ENCODE measurements around the gene ABI2. TPM values are rescaled to one million over a fixed set of nuclear protein-coding genes. Genes with fewer than 3 reads are reported as not detected.
"Not testable (repeated sequence)": the region's sequence is repeated elsewhere in the genome, so short reads cannot be mapped to it uniquely, and the experiment has no call there.

The ABI2 gene
- total RNA-seq, 4 donors from 2014 or later = 6.2 to 17.0 (median 12.9) TPM

- Histone ChIP-seq H3K36me3 (peaks cover 0 to 17% of the 10 kb centered on the region in 2 donors), H3K4me3 (no peak overlapping the region), H3K9me3 (peaks cover 0 to 5% (median 0%) of the 10 kb centered on the region in 3 donors), H3K27ac (no peak overlapping the region), H3K27me3 (no peaks in the 10 kb centered on the region), H3K4me1 (peaks cover 0 to under 1% of the 10 kb centered on the region in 2 donors)
- in situ Hi-C loops (cut with MboI; ENCODE audit: low sequenced_read_pairs in 4 of 4) = no loop called here
- ATAC-seq = no peak
- no peak for TF ChIP-seq POLR2A (IDR thresholded peaks at IDR 0.05)
- TF ChIP-seq CTCF (IDR thresholded peaks at IDR 0.05 in 4 of 5, conservative IDR thresholded peaks at IDR 0.05 in 1 of 5) = no peak
- intact Hi-C loops (cut with DNase I; ENCODE audit: low total_unique reads) = no loop called here
- DNase-seq = no peak
These were observed 90.1 kb downstream of the ABI2 start for GRCh38 chr2:203418271-203418670.

- intact Hi-C loops (cut with DNase I; ENCODE audit: low total_unique reads) (no loop called here), in situ Hi-C loops (cut with MboI; ENCODE audit: low sequenced_read_pairs in 4 of 4) (no loop called here)
- DNase-seq = no peak
- no peaks in the 10 kb centered on the region for H3K9me3 ChIP-seq
- H3K4me3 ChIP-seq = no peak overlapping the region
- ATAC-seq = no peak
- no peaks in the 10 kb centered on the region for H3K36me3 ChIP-seq
- no peaks in the 10 kb centered on the region for H3K4me1 ChIP-seq
- TF ChIP-seq POLR2A (IDR thresholded peaks at IDR 0.05) = no peak
- no peak for TF ChIP-seq CTCF (IDR thresholded peaks at IDR 0.05 in 4 of 5, conservative IDR thresholded peaks at IDR 0.05 in 1 of 5)
- H3K27ac ChIP-seq = no peak overlapping the region
- no peaks in the 10 kb centered on the region for H3K27me3 ChIP-seq
These were observed 98.9 kb downstream of the ABI2 start for GRCh38 chr2:203427061-203427460.

- H3K36me3 ChIP-seq; H3K9me3 ChIP-seq; H3K27me3 ChIP-seq; H3K4me1 ChIP-seq; in situ Hi-C loops (cut with MboI; ENCODE audit: low sequenced_read_pairs in 4 of 4); H3K4me3 ChIP-seq; intact Hi-C loops (cut with DNase I; ENCODE audit: low total_unique reads); ATAC-seq; H3K27ac ChIP-seq; DNase-seq: not testable (repeated sequence)
These were observed 101.4 kb downstream of the ABI2 start for GRCh38 chr2:203429643-203430042.

GRCh38 chr2:203431391-203432185 is 103.4 kb downstream of the ABI2 start:
- Histone ChIP-seq H3K4me1 (no peaks in the 10 kb centered on the region), H3K27me3 (no peaks in the 10 kb centered on the region), H3K4me3 (no peak overlapping the region), H3K9me3 (no peaks in the 10 kb centered on the region), H3K27ac (no peak overlapping the region), H3K36me3 (no peaks in the 10 kb centered on the region)
- TF ChIP-seq POLR2A (IDR thresholded peaks at IDR 0.05) (no peak), CTCF (IDR thresholded peaks at IDR 0.05 in 4 of 5, conservative IDR thresholded peaks at IDR 0.05 in 1 of 5) (no peak)
- in situ Hi-C loops (cut with MboI; ENCODE audit: low sequenced_read_pairs in 4 of 4) (no loop called here), intact Hi-C loops (cut with DNase I; ENCODE audit: low total_unique reads) (no loop called here)
- no peak for DNase-seq
- no peak for ATAC-seq

- Histone ChIP-seq H3K27me3 (no peaks in the 10 kb centered on the region), H3K4me3 (no peak overlapping the region), H3K9me3 (no peaks in the 10 kb centered on the region), H3K36me3 (no peaks in the 10 kb centered on the region), H3K27ac (no peak overlapping the region), H3K4me1 (no peaks in the 10 kb centered on the region)
- intact Hi-C loops (cut with DNase I; ENCODE audit: low total_unique reads) = no loop called here
- no peak for TF ChIP-seq CTCF (IDR thresholded peaks at IDR 0.05 in 4 of 5, conservative IDR thresholded peaks at IDR 0.05 in 1 of 5)
- TF ChIP-seq POLR2A (IDR thresholded peaks at IDR 0.05) = no peak
- in situ Hi-C loops (cut with MboI; ENCODE audit: low sequenced_read_pairs in 4 of 4) = no loop called here
- ATAC-seq (no peak), DNase-seq (no peak)
These were observed 104.6 kb downstream of the ABI2 start for GRCh38 chr2:203432811-203433210.

Data from gastrocnemius medialis (tissue), 4 donors.